Spleen (tissue), 7 donors: ENCODE data around the gene ADCY10.

Experiments used
- CTCF ChIP-seq, 11 experiments: fragments of 200-600 bp in 7 of 11; fragments of 450-650 bp in 4 of 11; sonication (generic) in 4 of 11; IDR thresholded peaks in 8 of 11; conservative IDR thresholded peaks in 3 of 11; 1 replicate in 7 of 11; 2 replicates in 4 of 11; pipeline versions ENCODE4 v1.4.0 to v1.8.0; 2016 to 2021; ENCODE audit warnings: antibody characterized with exemption in 11 of 11, inconsistent platforms in 4 of 11, mild to moderate bottlenecking in 1 of 11
- POLR2A ChIP-seq, 3 donors: fragments of 450-650 bp; IDR thresholded peaks; one replicate each; pipeline ENCODE4 v1.5.1; 2017; ENCODE audit warnings: antibody characterized with exemption in 3 of 3, mild to moderate bottlenecking in 1 of 3
- donor health status: DM: no; HTN: no; CAD: no; lungs with moderate emphysema.
- donor health status: DM: no; HTN: no; CAD: no.
- donor health status: DM: no; HTN: no; CAD: no.

- no peak for TF ChIP-seq CTCF (IDR thresholded peaks at IDR 0.05 in 8 of 11, conservative IDR thresholded peaks at IDR 0.05 in 3 of 11)
- no peak for TF ChIP-seq POLR2A (IDR thresholded peaks at IDR 0.05)
Measured at GRCh38 chr1:167763525-167764220, 150.3 kb downstream of the ADCY10 start.
